Measurements from ENCODE around the gene HNRNPH3.

HNRNPH3 gene

GRCh38 chr10:68330852-68331454 lies 911 bp upstream of the HNRNPH3 start:
- DNase-seq (ENCODE audit: low spot score) = no peak

DNA sequence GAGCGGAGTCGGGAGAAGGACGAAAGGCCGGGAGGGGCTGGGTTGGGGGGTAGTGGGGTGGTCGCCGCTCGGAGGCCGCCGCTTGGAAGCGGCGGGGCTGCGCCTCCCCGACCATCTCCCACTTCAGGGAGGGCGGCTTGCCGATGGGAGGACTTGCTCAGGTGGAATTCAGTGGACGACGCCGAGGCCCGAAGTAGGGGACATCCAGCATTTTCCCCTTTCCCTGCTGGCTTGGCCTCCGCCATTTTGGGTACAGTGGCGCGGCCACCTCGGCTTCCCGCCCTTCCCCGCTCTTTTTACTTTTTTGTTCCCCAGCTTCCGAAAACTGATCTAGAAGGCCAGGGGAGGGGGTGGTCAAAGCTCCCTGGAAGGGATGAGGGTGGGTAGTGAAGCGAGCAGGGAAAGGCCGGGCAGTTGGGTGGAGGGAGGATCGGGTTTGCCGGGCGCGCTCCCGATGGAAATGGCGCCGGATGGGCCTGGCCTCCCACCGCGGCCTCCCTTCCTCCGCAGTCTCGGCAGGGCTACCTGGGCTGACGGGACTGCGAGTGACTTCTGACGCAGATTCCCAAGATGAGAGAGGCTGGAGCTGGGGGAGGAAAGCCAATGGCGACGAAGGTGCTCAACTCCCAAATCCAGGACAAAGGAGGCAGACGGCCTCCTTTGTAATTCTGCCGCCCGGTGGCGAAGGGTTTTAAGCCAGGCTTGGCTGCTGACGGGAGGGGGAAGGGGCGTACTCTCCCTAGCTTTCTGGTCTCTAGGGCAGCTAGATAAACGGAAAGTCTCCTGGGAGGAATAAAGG lies 594 bp downstream of the HNRNPH3 start, which contains the start of gene PBLD:
Gene PBLD, minus strand, starts transcription at position 670 of the 799 bp plus-strand sequence. CDS start 26,084 bp downstream, outside the sequence.
- peak; percentile 72 for DNase-seq (ENCODE audit: low spot score)

GRCh38 chr10:68333058-68333395 lies 1.2 kb downstream of the HNRNPH3 start:
- no peak for DNase-seq (ENCODE audit: low spot score)

DNA sequence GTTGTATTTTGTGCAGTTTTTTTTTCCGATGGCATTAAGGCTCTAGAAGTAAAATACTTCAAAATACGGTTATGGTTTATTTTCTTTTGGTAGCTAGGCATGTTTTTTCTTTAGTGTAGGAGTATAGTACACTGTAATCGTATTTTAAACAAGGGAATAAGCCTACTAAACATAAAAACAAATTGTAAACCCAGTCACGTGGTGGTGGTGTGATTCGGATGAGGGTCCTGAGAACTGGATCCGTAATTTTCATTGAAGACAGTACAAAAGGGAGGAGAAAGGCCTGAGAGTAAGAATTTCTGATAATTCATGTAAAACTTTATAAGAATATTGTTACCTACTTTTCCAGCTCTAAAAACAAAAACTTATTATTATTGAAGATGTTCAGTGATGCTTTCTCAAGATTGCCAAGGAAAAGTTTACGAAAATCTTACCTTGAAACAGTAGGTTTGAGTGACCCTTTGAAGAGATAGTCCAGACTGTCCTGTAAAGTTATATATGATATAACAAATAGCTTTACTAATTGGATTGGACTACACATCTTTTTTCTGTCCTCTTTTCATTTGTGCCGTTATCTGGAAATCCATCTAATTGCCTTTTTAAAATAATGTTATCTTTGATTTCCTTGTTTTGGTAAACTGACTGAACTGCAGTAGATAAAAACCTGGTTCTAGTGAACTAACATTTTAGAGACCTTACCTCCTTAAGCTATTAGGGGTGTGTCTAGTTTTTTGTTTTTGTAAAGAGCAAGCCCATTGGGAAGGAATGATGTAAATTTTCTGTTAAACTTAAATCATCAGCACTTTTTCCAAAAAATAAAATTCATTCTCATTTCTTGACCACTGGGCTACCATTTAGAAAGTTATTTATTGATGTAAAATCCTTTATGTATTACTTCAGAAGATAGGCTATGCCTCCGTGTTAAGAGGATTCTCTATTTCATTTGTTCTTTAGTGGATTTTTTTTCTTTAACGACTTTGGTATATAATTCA lies 1.9 kb downstream of the HNRNPH3 start:
- DNase-seq (ENCODE audit: low spot score) = peak; percentile 55

DNA sequence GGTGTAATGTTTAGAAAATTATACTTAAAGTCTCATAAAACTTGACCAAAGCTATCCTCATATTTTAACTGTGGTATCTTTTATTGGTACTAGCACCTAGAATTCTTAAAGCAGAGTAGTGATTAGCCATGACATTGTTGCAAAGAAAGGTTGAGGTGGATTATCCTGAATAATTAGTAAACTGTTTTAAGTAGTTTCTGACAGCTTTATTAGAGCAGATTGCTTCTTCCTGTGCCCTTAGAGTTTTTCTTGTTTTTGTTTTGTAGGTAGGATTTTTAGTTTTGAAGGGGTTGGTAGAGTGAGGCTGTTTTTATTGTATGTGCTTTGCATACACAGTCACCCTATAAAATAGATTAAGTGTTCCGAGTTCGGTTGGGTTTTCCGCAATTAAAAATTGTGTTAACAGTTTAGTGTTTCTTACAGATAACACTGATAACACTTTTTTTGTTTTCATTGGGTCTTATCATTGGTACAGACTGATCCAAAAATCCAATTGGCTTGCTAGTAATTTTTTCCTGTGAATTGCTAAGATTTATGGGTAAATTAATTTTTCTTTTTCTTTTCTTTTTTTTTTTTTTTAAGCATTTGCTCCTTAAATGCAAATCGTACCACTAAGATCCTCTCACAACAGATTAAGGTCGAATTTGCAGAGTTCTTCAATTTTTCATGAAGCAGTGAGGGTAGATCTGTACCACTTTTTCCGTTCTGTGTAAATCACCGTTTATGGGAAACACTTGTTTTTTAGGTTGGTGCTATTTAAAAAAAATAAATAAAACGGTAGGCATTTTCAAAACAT lies 3.0 kb downstream of the HNRNPH3 start:
- peak; percentile 42 for DNase-seq (ENCODE audit: low spot score)

DNA sequence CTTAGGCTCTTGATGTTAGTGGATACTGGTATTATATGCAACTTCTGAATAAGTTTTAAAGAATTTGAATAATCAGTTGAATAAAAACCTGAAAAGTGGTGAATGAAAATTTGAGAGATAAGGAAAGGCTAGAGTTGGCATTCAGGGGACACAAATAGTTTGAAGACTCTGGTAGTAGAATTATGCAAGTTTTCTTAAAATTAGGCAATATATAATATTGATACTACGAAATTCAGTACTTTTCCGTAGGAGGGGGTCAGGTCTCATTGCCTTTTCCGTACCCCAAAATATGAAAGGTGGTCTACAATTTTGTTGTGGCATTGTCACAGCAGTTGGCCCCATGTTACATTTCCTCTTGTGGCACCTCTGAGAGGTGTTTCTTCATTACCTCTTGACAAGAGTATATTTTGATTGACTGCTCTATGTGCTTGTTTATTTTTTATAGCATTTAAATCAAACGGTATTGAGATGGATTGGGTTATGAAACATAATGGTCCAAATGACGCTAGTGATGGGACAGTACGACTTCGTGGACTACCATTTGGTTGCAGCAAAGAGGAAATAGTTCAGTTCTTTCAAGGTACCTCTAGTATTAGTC lies 5.0 kb downstream of the HNRNPH3 start:
- DNase-seq (ENCODE audit: low spot score) = no peak

DNA sequence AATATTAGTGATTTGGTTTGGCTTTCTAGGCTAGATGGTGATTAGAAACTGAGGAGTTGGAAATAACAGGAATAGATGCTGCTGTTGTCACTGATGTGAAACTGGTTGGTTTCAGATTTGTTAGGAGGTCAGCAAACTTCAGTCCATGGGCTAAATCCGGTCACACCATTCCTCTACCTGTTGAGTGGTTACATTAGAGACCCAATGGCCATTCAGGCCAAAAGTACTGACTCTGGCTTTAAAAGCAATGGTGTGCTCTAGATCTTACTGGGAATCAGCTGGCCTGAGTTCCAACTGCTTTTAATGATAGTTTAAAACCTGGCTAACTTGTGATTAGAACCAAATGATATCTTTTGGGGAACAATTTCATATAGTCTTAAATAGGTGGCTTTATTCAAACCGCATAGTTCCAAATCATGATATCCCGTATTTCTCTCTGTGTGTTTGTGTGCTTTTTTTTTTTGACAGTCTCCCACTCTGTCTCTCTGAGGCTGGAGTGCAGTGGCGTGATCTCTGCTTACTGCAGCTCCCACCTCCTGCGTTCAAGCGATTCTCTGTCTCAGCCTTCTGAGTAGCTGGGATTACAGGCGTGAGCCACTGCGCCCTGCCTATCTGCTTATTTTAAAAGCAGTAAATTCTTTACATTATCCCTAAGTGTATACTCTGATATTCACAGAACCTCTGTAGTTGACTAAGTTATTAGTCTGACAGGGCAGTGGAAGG lies 8.7 kb downstream of the HNRNPH3 start:
- DNase-seq (ENCODE audit: low spot score) = no peak

- DNase-seq (ENCODE audit: low spot score) = no peak
These were observed 11.1 kb downstream of the HNRNPH3 start for GRCh38 chr10:68342909-68343516.

DNA sequence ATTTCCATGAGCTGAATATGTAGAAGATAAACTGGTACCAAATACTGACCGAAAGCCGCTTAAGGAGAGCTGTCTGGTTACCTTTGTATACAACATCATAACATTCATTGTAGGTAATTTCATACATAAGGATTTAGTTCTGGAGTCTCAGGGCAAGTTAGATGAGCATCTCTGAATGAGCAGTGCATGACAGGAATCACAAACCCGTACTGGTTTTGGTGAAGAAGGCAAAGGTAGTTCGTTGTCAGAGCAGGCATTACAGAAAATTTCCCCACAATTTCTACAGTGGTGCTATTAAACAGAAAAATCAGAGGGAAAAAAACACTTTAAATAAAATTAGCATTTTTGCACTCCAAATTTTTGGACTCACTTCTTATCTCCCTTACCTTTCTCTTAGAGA lies 13.8 kb downstream of the HNRNPH3 start:
- no peak for DNase-seq (ENCODE audit: low spot score)

- DNase-seq (ENCODE audit: low spot score) = no peak
These were observed 14.9 kb downstream of the HNRNPH3 start for GRCh38 chr10:68346774-68347173.

- DNase-seq (ENCODE audit: low spot score) = peak; percentile 66
These were observed 16.4 kb downstream of the HNRNPH3 start for GRCh38 chr10:68348265-68348741.

- no peak for DNase-seq (ENCODE audit: low spot score)
These were observed 21.7 kb downstream of the HNRNPH3 start for GRCh38 chr10:68353537-68353936.

- DNase-seq (ENCODE audit: low spot score) = no peak
These were observed 27.3 kb downstream of the HNRNPH3 start for GRCh38 chr10:68359189-68359588.

DNA sequence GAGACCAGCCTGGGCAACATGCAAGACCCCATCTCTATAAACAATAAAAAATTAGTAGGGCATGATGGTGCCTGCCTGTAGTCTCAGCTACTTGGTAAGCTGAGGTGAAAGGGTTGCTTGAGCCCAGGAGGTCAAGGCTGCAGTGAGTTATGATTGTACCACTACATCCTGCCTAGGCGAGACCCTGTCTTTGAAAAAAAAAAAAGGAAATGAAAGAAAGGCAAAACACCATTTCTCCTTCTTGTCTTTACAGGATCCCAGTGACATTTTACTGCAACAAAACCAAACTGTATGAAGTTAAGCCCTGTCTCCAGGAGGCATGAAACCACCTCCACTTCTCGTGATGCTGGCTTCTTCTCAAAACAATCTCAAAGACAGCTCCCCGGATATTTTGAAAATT lies 30.7 kb downstream of the HNRNPH3 start:
- DNase-seq (ENCODE audit: low spot score) = no peak

- no peak for DNase-seq (ENCODE audit: low spot score)
These were observed 32.4 kb downstream of the HNRNPH3 start for GRCh38 chr10:68364101-68364886.

GRCh38 chr10:68365611-68366010 lies 33.7 kb downstream of the HNRNPH3 start:
- no peak for DNase-seq (ENCODE audit: low spot score)

- DNase-seq (ENCODE audit: low spot score) = no peak
These were observed 34.7 kb downstream of the HNRNPH3 start for GRCh38 chr10:68366600-68366999.

- no peak for DNase-seq (ENCODE audit: low spot score)
These were observed 35.3 kb downstream of the HNRNPH3 start for GRCh38 chr10:68367121-68367520.

- no peak for DNase-seq (ENCODE audit: low spot score)
These were observed 39.7 kb downstream of the HNRNPH3 start for GRCh38 chr10:68371604-68372003.
